K562 (cell line): Measurements from ENCODE around the gene MRNIP. TPM values are rescaled to one million over a fixed set of nuclear protein-coding genes. Genes with fewer than 3 reads are reported as not detected.

ENCODE experiments used
- ATAC-seq: fragments of 200-7000 bp; cut with Tn5 transposase; 3 replicates; pipeline ENCODE4 v1.9.1; 2020; ENCODE audit warnings: moderate library complexity
- BruUV-seq: library from RNA; stranded (reverse); fragments of 400-500 nt; replicated peaks from 2 replicates; lab custom pipeline; 2021; lab: Mats Ljungman, UMichigan
- CTCF ChIA-PET: fragments of 300-600 bp; formaldehyde crosslinking; extraction: SDS; loops from one replicate; lab custom pipeline; 2021; ENCODE audit warnings: low intra/inter-chr PET ratio; lab: Yijun Ruan, JAX
- POLR2A ChIA-PET: fragments of 300-600, 350-650 bp; sonication (Branson Sonifier 250); formaldehyde crosslinking; extraction: SDS; loops from one replicate; lab custom pipeline; 2021; ENCODE audit warnings: antibody characterized with exemption, inconsistent platforms; lab: Yijun Ruan, JAX
- DNase-seq, 4 experiments: peaks; one replicate each; pipeline versions ENCODE4 v3.0.0 to v3.0.0-alpha.2; 2011 to 2018; ENCODE audit warnings: low spot score in 3 of 4, mixed read lengths in 3 of 4; ENCODE audit errors: extremely low read depth in 1 of 4
- FAIRE-seq: peaks from 2 replicates; lab custom pipeline; 2011; peaks lifted over from hg19 to GRCh38; lab: Jason Lieb, UNC
- H2AFZ ChIP-seq: 2 replicates; pipeline ENCODE4 v1.6.0; 2011; ENCODE audit warnings: low read depth, low read length, control low read depth, inconsistent platforms
- H3K27ac ChIP-seq: fragments of 200-600 bp; 3 replicates; pipeline ENCODE4 v1.8.0; 2011; ENCODE audit warnings: low read depth, mild to moderate bottlenecking, control low read depth, inconsistent platforms, low read length, moderate library complexity, mixed read lengths; ENCODE audit errors: extremely low read depth
- H3K27me3 ChIP-seq, 2 experiments: fragments of 300-600 bp in 1 of 2; 2 replicates in 1 of 2; 3 replicates in 1 of 2; pipeline versions ENCODE4 v1.6.0 to v1.8.0; 2011; ENCODE audit warnings: inconsistent platforms in 2 of 2, low read length in 2 of 2, mild to moderate bottlenecking in 1 of 2, mixed read lengths in 1 of 2, moderate library complexity in 1 of 2; ENCODE audit not compliant: control insufficient read depth in 2 of 2, insufficient read depth in 2 of 2
- H3K36me3 ChIP-seq: fragments of 300-600 bp; 3 replicates; pipeline ENCODE4 v1.8.0; 2011; ENCODE audit warnings: mild to moderate bottlenecking, low read length, inconsistent platforms; ENCODE audit not compliant: control insufficient read depth, insufficient read depth
- H3K4me1 ChIP-seq, 2 experiments: fragments of 200-600 bp in 1 of 2; replicated peaks in 1 of 2; 2 replicates in 1 of 2; 3 replicates in 1 of 2; pipeline versions ENCODE4 v1.5.1 to v1.8.0; 2011; ENCODE audit warnings: inconsistent platforms in 2 of 2, low read length in 2 of 2, mild to moderate bottlenecking in 1 of 2, mixed read lengths in 1 of 2, moderate library complexity in 1 of 2; ENCODE audit not compliant: control insufficient read depth in 2 of 2, insufficient read depth in 2 of 2
- H3K4me2 ChIP-seq: 2 replicates; pipeline ENCODE4 v1.6.1; 2011; ENCODE audit warnings: low read length, control low read depth, inconsistent platforms, mixed read lengths; ENCODE audit not compliant: insufficient read depth
- H3K4me3 ChIP-seq: fragments of 200-600 bp; sonication (generic), shearing (Covaris generic); 2 replicates; pipeline ENCODE4 v1.5.1; 2016; ENCODE audit warnings: control low read depth, inconsistent platforms
- H3K79me2 ChIP-seq: fragments of 200-600 bp; 3 replicates; pipeline ENCODE4 v1.8.0; 2011; ENCODE audit warnings: low read length, inconsistent platforms; ENCODE audit not compliant: control insufficient read depth, insufficient read depth
- H3K9ac ChIP-seq, 2 experiments: 2 replicates each; pipeline versions ENCODE4 v1.6.0 to v1.6.1; 2011; ENCODE audit warnings: low read depth in 2 of 2, low read length in 2 of 2, control low read depth in 1 of 2, inconsistent platforms in 1 of 2, mild to moderate bottlenecking in 1 of 2, mixed read lengths in 1 of 2; ENCODE audit not compliant: insufficient read depth in 1 of 2
- H3K9me1 ChIP-seq: one replicate; pipeline ENCODE4 v1.6.0; 2011; ENCODE audit warnings: inconsistent platforms, mild to moderate bottlenecking, low read length, moderate library complexity; ENCODE audit not compliant: control insufficient read depth, insufficient read depth
- H3K9me3 ChIP-seq: replicated peaks from 2 replicates; pipeline ENCODE4 v1.5.1; 2011; ENCODE audit warnings: low read depth, low read length, inconsistent platforms; ENCODE audit not compliant: control insufficient read depth, insufficient read depth
- H4K20me1 ChIP-seq: replicated peaks from 2 replicates; pipeline ENCODE4 v1.6.1; 2011; ENCODE audit warnings: low read length, inconsistent platforms, mixed read lengths; ENCODE audit not compliant: control insufficient read depth, insufficient read depth
- KDM2B ChIP-seq: fragments of 250-450 bp; sonication (Bioruptor Pico); IDR thresholded peaks from 2 replicates; pipeline ENCODE4 v1.8.0; 2021; ENCODE audit warnings: mild to moderate bottlenecking, moderate library complexity
- MCM2 ChIP-seq: fragments of 450-650 bp; IDR thresholded peaks from 2 replicates; pipeline ENCODE4 v1.6.1; 2017; ENCODE audit warnings: low read depth, mild to moderate bottlenecking
- NFYB ChIP-seq: IDR thresholded peaks from 2 replicates; pipeline ENCODE4 v1.6.1; 2011; ENCODE audit warnings: mild to moderate bottlenecking, moderate library complexity; ENCODE audit not compliant: insufficient read length; ENCODE audit errors: extremely low read depth
- SMARCC2 ChIP-seq: fragments of 450-650 bp; IDR thresholded peaks from 2 replicates; pipeline ENCODE4 v1.6.1; 2017; ENCODE audit warnings: antibody characterized with exemption, moderate library complexity, mild to moderate bottlenecking, low read depth
- SRF ChIP-seq, 2 experiments: fragments of 250-450, 450-650 bp in 1 of 2; sonication (Bioruptor Pico) in 1 of 2; sonication (generic) in 1 of 2; formaldehyde crosslinking; IDR thresholded peaks; 2 replicates each; pipeline versions ENCODE4 v1.5.0 to v1.5.1; 2020 to 2022; ENCODE audit warnings: mild to moderate bottlenecking in 1 of 2, missing genetic modification reagents in 1 of 2
- WGBS: fragments of 100-300 bp; shearing (Covaris generic); methylation state at CpG from one replicate; pipeline ENCODE4 v1.1.6; 2016; ENCODE audit warnings: low coverage, mixed read lengths; ENCODE audit not compliant: insufficient coverage; ENCODE audit errors: missing lambda C conversion rate; 5-methylcytosine and 5-hydroxymethylcytosine counted together
- in situ Hi-C: fragments of 300-500 bp; cut with MboI; formaldehyde crosslinking; loops from 4 replicates; pipeline ENCODE4 v1.15.0; 2018; ENCODE audit warnings: inconsistent platforms, mixed read lengths
- intact Hi-C: fragments of 100-400 bp; cut with micrococcal nuclease; formaldehyde crosslinking; loops from 2 replicates; pipeline ENCODE4 v1.14.2; 2022
- polyA plus RNA-seq, 8 experiments: library from polyadenylated mRNA; depleted of rRNA in 4 of 8; stranded (reverse) in 5 of 8; unstranded in 3 of 8; fragments of >200 nt; fragmentation: Nextera tagmentation in 2 of 8; fragmentation: Illumina TruSeq in 1 of 8; extraction: Ambion mirVana in 2 of 8; extraction: Trizol in 1 of 8; gene quantifications; 2 replicates each; pipeline versions ENCODE4 v1.2.1 to v1.2.3, GENCODE V29; 2011 to 2014; ENCODE audit warnings: inconsistent platforms in 1 of 8, missing spikeins in 1 of 8
- total RNA-seq, 7 experiments: library from RNA; depleted of rRNA in 6 of 7; stranded (reverse); fragments of >200 nt in 6 of 7; fragmentation: Illumina TruSeq in 2 of 7; extraction: Trizol in 2 of 7; gene quantifications; 2 replicates each; pipeline versions ENCODE4 v1.2.1 to v1.2.3, GENCODE V29; 2011 to 2021; ENCODE audit warnings: low replicate concordance in 1 of 7
- TF ChIP-seq, protein P1 (sequence below): fragments of 150-350 bp; conservative IDR thresholded peaks from 2 replicates; pipeline ENCODE4 v1.6.1; 2014; ENCODE audit warnings: low read length

Gene MRNIP
- total and polyA plus RNA-seq, 9 of the 15 experiments (the other 6 are each of a cell fraction or from before 2014, with no cell fraction given): 3.6 to 39.0 (median 16.8) TPM

DNA sequence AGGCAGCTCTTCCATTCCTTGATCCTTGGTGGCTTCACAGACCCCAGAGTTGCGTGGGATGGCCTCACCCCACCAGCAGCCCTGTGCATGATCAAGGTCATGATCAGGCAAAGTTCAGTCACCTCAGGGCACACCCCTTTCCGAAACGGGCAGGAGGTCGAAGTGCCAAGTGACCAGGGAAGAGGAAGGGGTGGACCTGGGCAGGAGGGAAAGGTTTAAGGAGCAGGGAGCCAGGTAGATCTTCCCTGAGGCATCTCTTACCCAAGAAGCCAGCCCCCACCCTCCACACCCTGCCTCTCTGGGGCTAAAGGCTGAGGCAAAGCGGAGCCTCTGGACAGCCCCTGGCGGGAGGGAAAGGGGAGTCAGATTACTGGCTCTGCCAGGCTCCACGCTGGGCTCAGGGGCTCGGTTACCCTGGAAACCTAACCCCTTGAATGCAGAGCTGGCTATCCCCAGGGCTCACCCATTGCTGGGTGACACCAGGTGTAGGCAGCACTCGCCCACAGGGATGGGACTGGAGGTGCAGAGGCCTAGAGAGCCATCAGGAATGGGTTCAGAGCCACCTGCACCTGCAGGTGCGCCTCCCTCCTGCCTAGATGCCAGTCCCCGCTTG, 55.6 kb downstream of the MRNIP start:
- no peak overlapping the region for H3K4me2 ChIP-seq
- BruUV-seq: no TSS peak

More for the DNA sequence above, 55.6 kb downstream of the MRNIP start:
- POLR2A ChIA-PET: interaction anchor here (0.8 to 1.8 kb wide), 5 partner anchors 9 to 104 kb away, joined by 3 to 5 read pairs (median 3); no protein-coding TSS in a partner anchor
- no peak overlapping the region for H3K4me3 ChIP-seq
- no peaks in the 10 kb centered on the region for H3K27me3 ChIP-seq
- TF ChIP-seq SMARCC2: no peak
- no peak for TF ChIP-seq SRF (CRISPR knock-in tag; IDR thresholded peaks at IDR 0.05)
- no peak for TF ChIP-seq NFYB
- TF ChIP-seq KDM2B (CRISPR knock-in tag): no peak
- TF ChIP-seq, protein P1, sequence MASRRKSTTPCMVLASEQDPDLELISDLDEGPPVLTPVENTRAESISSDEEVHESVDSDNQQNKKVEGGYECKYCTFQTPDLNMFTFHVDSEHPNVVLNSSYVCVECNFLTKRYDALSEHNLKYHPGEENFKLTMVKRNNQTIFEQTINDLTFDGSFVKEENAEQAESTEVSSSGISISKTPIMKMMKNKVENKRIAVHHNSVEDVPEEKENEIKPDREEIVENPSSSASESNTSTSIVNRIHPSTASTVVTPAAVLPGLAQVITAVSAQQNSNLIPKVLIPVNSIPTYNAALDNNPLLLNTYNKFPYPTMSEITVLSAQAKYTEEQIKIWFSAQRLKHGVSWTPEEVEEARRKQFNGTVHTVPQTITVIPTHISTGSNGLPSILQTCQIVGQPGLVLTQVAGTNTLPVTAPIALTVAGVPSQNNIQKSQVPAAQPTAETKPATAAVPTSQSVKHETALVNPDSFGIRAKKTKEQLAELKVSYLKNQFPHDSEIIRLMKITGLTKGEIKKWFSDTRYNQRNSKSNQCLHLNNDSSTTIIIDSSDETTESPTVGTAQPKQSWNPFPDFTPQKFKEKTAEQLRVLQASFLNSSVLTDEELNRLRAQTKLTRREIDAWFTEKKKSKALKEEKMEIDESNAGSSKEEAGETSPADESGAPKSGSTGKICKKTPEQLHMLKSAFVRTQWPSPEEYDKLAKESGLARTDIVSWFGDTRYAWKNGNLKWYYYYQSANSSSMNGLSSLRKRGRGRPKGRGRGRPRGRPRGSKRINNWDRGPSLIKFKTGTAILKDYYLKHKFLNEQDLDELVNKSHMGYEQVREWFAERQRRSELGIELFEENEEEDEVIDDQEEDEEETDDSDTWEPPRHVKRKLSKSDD: no peak
- TF ChIP-seq MCM2: no peak
- TF ChIP-seq, all 486 proteins: peak for 0
- H3K9me3 ChIP-seq: no peaks in the 10 kb centered on the region
- WGBS: 78% methylated on average over 7 of the region's 11 CpGs
- FAIRE-seq (no peak), DNase-seq (no peak), ATAC-seq (no peak)
- H3K27ac ChIP-seq: no peak overlapping the region; the same call in 2 of the 3 replicates
- peaks cover 23 to 77% of the 10 kb centered on the region in 2 experiments for H3K4me1 ChIP-seq
- CTCF ChIA-PET: no interaction called here
- intact Hi-C loops (no loop called here), in situ Hi-C loops (no loop called here)
- no peaks in the 10 kb centered on the region for H4K20me1 ChIP-seq
- H3K9me1 ChIP-seq: peaks cover 6% of the 10 kb centered on the region
- H2AFZ ChIP-seq: no peak overlapping the region
- H3K9ac ChIP-seq: peak overlapping the region in 1 of 2 experiments; percentile 78; a peak in 2 of 4 replicates
- H3K79me2 ChIP-seq: peaks cover 45% of the 10 kb centered on the region
- H3K36me3 ChIP-seq: peaks cover 62% of the 10 kb centered on the region; the same call in 2 of the 3 replicates
